Spleen (tissue), 11 donors: ENCODE data around the gene JARID2. TPM values are rescaled to one million over a fixed set of nuclear protein-coding genes. Genes with fewer than 3 reads are reported as not detected.

Source experiments
- DNase-seq: peaks from one replicate; pipeline ENCODE4 v3.0.0-alpha.2; 2020
- H3K27ac ChIP-seq, 8 donors: fragments of 200-600 bp; sonication (generic) in 7 of 8; 1 replicate in 4 of 8; 2 replicates in 4 of 8; pipeline versions ENCODE4 v1.5.0 to v1.8.0; 2016 to 2021; ENCODE audit warnings: inconsistent platforms in 4 of 8, mild to moderate bottlenecking in 4 of 8, moderate library complexity in 1 of 8
- H3K27me3 ChIP-seq, 7 donors: fragments of 200-600 bp; sonication (generic) in 6 of 7; replicated peaks in 1 of 7; 1 replicate in 4 of 7; 2 replicates in 3 of 7; pipeline versions ENCODE4 v1.5.0 to v1.8.0; 2016 to 2021; ENCODE audit warnings: inconsistent platforms in 3 of 7, mild to moderate bottlenecking in 1 of 7
- H3K36me3 ChIP-seq, 6 donors: fragments of 200-600 bp; sonication (generic) in 5 of 6; 1 replicate in 4 of 6; 2 replicates in 2 of 6; pipeline versions ENCODE4 v1.5.0 to v1.8.0; 2016 to 2021; ENCODE audit warnings: inconsistent platforms in 2 of 6
- H3K4me1 ChIP-seq, 6 donors: fragments of 200-600 bp; sonication (generic) in 5 of 6; 1 replicate in 3 of 6; 2 replicates in 3 of 6; pipeline versions ENCODE4 v1.5.0 to v1.8.0; 2016 to 2021; ENCODE audit warnings: inconsistent platforms in 3 of 6
- H3K4me3 ChIP-seq, 8 donors: fragments of 200-600 bp; sonication (generic) in 7 of 8; 1 replicate in 4 of 8; 2 replicates in 4 of 8; pipeline versions ENCODE4 v1.5.0 to v1.8.0; 2016 to 2021; ENCODE audit warnings: inconsistent platforms in 4 of 8, mild to moderate bottlenecking in 4 of 8, moderate library complexity in 2 of 8
- H3K9me3 ChIP-seq, 8 donors: fragments of 200-600 bp; sonication (generic) in 7 of 8; 1 replicate in 4 of 8; 2 replicates in 4 of 8; pipeline versions ENCODE4 v1.5.0 to v1.8.0; 2016 to 2021; ENCODE audit warnings: inconsistent platforms in 4 of 8
- CTCF ChIP-seq, 11 experiments: fragments of 200-600 bp in 7 of 11; fragments of 450-650 bp in 4 of 11; sonication (generic) in 4 of 11; IDR thresholded peaks in 8 of 11; conservative IDR thresholded peaks in 3 of 11; 1 replicate in 7 of 11; 2 replicates in 4 of 11; pipeline versions ENCODE4 v1.4.0 to v1.8.0; 2016 to 2021; ENCODE audit warnings: antibody characterized with exemption in 11 of 11, inconsistent platforms in 4 of 11, mild to moderate bottlenecking in 1 of 11
- POLR2A ChIP-seq, 3 donors: fragments of 450-650 bp; IDR thresholded peaks; one replicate each; pipeline ENCODE4 v1.5.1; 2017; ENCODE audit warnings: antibody characterized with exemption in 3 of 3, mild to moderate bottlenecking in 1 of 3
- POLR2AphosphoS5 ChIP-seq, 3 donors: sonication (generic); formaldehyde crosslinking; IDR thresholded peaks; one replicate each; pipeline ENCODE4 v1.5.1; 2017; ENCODE audit warnings: antibody characterized with exemption in 3 of 3
- WGBS, 5 donors: extraction: QIAGEN DNeasy Blood & Tissue Kit in 3 of 5; methylation state at CpG; one replicate each; pipeline versions ENCODE4 v1.1.5 to v1.1.7; 2013 to 2018; 5-methylcytosine and 5-hydroxymethylcytosine counted together
- intact Hi-C: fragments of 100-400 bp; cut with DNase I; formaldehyde crosslinking; loops from one replicate; pipeline ENCODE4 v1.15.0; 2023; ENCODE audit warnings: low total_unique reads
- polyA plus RNA-seq, 3 donors: library from polyadenylated mRNA; stranded (reverse); fragments of 200-250 nt; gene quantifications; one replicate each; pipeline ENCODE4 v1.2.1, GENCODE V29; 2013
- total RNA-seq, 7 donors: library from RNA; depleted of rRNA in 3 of 7; stranded (reverse); fragments of >200 nt in 3 of 7; fragmentation: NEBNext Ultra II Directional in 4 of 7; extraction: Animal tissue kit (Norgen Biotek cat#: 25700) in 4 of 7; gene quantifications; one replicate each; pipeline versions ENCODE4 v1.1.0 to v1.2.1, GENCODE V29; 2016 to 2021
- donor health status: healthy with polysubstance abuse.
- donor health status: DM: no; HTN: no; CAD: no; lungs with moderate emphysema.
- donor health status: DM: no; HTN: no; CAD: no.
- donor health status: Bipolar disorder and iron deficiency.
- donor health status: healthy.
- donor health status: DM: no; HTN: no; CAD: no.
- donor health status: DM: yes; HTN: yes; CAD: no.

The JARID2 gene
- total and polyA plus RNA-seq, 10 donors: 4.4 to 27.1 (median 20.6) TPM

DNA sequence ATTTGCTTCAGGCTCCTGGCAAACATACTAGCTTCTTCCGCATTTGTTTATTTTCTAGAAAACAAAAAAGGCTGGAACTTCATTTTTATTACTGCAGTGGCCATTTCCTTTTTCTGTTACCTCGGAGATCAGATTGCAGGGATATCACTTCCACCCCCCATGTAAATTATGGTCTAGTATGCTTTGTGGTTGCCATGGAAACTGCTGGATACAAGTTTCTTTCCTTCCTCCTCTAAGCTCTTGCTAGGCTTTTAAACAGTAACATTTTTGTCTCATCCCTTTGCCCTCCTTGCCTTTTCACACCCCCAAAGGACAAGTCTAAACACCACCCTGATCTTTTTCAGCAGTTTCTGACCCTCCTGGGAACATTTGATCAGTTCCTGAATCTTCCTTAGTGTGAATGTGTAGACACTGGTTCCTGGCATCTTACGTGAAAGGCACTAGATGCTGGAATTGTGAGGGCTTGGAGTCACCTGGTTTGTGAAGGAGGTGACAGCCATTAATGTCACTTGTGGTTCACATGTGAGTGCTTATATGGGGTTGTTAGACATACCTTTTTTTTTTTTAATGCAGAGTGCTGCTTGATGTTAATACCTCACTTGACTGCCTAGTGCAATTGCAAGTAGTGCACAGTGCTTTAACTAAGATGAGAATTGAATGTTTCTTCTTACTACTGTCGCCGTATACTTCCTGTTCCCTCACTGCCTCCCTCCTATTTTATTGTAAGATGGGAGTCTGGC is 181.6 kb downstream of the JARID2 start:
- Histone ChIP-seq H3K27me3 (no peaks in the 10 kb centered on the region), H3K27ac (peak overlapping the region in 4 of 8 donors; percentile 25 to 60 (median 37)), H3K36me3 (no peaks in the 10 kb centered on the region), H3K4me1 (peaks cover 29 to 98% (median 69%) of the 10 kb centered on the region in 6 donors), H3K4me3 (no peak overlapping the region), H3K9me3 (no peaks in the 10 kb centered on the region)
- intact Hi-C loops: no loop called here
- DNase-seq: no peak
- TF ChIP-seq POLR2AphosphoS5 (IDR thresholded peaks at IDR 0.05) (no peak), POLR2A (IDR thresholded peaks at IDR 0.05) (no peak), CTCF (IDR thresholded peaks at IDR 0.05 in 8 of 11, conservative IDR thresholded peaks at IDR 0.05 in 3 of 11) (no peak)
- 42 to 52% (median 44%) methylated on average over 5 of the region's 5 CpGs for WGBS, 5 donors

DNA sequence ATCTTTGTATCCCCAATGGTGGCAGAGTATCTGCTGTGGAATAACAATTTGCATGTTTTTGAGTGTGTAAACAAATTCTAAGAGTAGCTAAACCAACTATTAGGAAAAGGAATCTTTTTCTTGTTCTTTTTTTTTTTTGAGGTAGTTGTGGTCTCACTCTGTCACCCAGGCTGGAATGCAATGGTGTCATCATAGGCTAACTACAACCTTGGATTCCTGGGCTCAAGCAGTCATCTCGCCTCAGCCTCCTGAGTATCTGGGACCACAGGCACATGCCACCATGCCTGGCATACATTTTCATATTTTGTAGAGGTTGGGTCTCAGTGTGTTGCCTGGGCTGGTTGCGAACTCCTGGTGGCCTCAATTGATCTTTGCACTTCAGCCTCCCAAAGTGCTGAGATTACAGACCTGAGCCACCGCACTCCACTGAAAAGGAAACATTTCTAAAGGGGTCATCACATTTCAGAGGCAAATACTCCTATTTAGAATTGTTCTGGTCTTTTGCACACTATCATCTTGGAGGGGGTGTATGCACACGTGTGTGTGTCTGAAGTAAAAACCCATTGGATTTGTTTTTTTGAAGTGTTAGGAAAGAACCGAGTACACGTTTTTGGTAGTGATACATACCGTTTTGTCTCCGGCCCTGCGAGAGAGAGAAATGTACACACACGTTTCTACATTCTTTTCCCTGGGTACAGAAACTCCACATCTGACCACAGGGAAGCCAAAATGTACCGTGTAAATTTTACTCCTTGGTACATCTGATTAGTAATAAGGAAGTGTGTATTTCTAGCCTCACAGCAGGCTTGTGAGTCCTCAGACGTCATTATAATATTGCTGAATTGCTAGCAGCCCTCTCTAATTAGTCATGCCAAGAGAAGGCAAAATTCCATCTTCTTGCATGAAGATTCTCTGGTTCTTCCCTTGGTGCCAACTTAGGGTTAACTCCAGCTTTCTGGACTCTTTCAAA is 183.6 kb downstream of the JARID2 start:
- 60 to 78% (median 66%) methylated on average over 11 to 12 of the region's 12 CpGs for WGBS, 5 donors
- intact Hi-C loops: no loop called here
- Histone ChIP-seq H3K4me1 (peaks cover 38 to 98% (median 77%) of the 10 kb centered on the region in 6 donors), H3K27ac (peak overlapping the region in 2 of 8 donors; percentile 24 to 45), H3K27me3 (no peaks in the 10 kb centered on the region), H3K4me3 (no peak overlapping the region), H3K9me3 (peaks cover 0 to under 1% (median 0%) of the 10 kb centered on the region in 8 donors), H3K36me3 (no peaks in the 10 kb centered on the region)
- DNase-seq: no peak
- TF ChIP-seq CTCF (IDR thresholded peaks at IDR 0.05 in 8 of 11, conservative IDR thresholded peaks at IDR 0.05 in 3 of 11): no peak
- TF ChIP-seq POLR2A (IDR thresholded peaks at IDR 0.05): no peak
- no peak for TF ChIP-seq POLR2AphosphoS5 (IDR thresholded peaks at IDR 0.05)

DNA sequence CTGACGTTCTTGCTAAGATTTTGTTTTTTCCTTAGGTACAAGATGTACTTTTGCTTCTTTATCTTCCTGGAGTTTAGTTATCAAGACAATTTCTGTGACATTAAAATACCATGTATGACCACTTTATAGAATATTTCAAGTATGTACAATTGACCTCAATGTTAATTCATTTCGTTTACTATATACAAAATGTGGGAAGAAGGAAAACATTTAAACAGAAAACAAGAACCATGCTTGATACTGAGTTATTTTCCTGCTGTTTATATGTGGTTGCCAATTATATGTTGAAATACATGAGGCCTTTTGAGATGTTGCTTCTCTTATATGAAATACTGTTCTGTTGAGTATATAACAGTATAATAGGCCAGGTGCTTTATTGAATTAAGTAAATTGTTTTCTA is 184.3 kb downstream of the JARID2 start:
- H3K9me3 ChIP-seq: peaks cover 0 to 8% (median 7%) of the 10 kb centered on the region in 8 donors
- no peak overlapping the region for H3K4me3 ChIP-seq
- intact Hi-C loops: no loop called here
- TF ChIP-seq POLR2AphosphoS5 (IDR thresholded peaks at IDR 0.05) (no peak), CTCF (IDR thresholded peaks at IDR 0.05 in 8 of 11, conservative IDR thresholded peaks at IDR 0.05 in 3 of 11) (no peak), POLR2A (IDR thresholded peaks at IDR 0.05) (no peak)
- H3K27ac ChIP-seq: peak overlapping the region in 1 of 8 donors; percentile 24
- no peak for DNase-seq
- no peaks in the 10 kb centered on the region for H3K27me3 ChIP-seq
- H3K4me1 ChIP-seq: peaks cover 40 to 100% (median 81%) of the 10 kb centered on the region in 6 donors
- H3K36me3 ChIP-seq: no peaks in the 10 kb centered on the region
- WGBS, 5 donors: 78 to 88% (median 82%) methylated on average over 2 of the region's 2 CpGs
